Neuronal stem cell (in vitro differentiated cells): ENCODE results near the gene BMPR1A.

Source experiments
- DNase-seq: peaks from one replicate; pipeline ENCODE4 v3.0.0-alpha.2; 2013; ENCODE audit warnings: low spot score
- H2AFZ ChIP-seq: one replicate; pipeline ENCODE4 v1.6.1; 2013; ENCODE audit warnings: mild to moderate bottlenecking, low read length, inconsistent platforms
- H2AK5ac ChIP-seq: 2 replicates; pipeline ENCODE4 v1.6.1; 2013; ENCODE audit warnings: low read depth, mild to moderate bottlenecking, inconsistent platforms, low read length, moderate library complexity, mixed read lengths
- H2BK120ac ChIP-seq: 2 replicates; pipeline ENCODE4 v1.6.1; 2013; ENCODE audit warnings: low read depth, mild to moderate bottlenecking, inconsistent platforms, low read length, moderate library complexity, mixed read lengths
- H2BK12ac ChIP-seq: one replicate; pipeline ENCODE4 v1.6.1; 2013; ENCODE audit warnings: low read length, inconsistent platforms
- H2BK15ac ChIP-seq: 2 replicates; pipeline ENCODE4 v1.6.1; 2013; ENCODE audit warnings: mild to moderate bottlenecking, low read length, inconsistent platforms, mixed read lengths
- H2BK5ac ChIP-seq: one replicate; pipeline ENCODE4 v1.6.1; 2013; ENCODE audit warnings: inconsistent platforms, mild to moderate bottlenecking, low read length, moderate library complexity
- H3K14ac ChIP-seq: one replicate; pipeline ENCODE4 v1.6.1; 2013; ENCODE audit warnings: low read length, inconsistent platforms
- H3K18ac ChIP-seq: 2 replicates; pipeline ENCODE4 v1.6.1; 2013; ENCODE audit warnings: low read length, inconsistent platforms
- H3K23ac ChIP-seq: 2 replicates; pipeline ENCODE4 v1.6.1; 2013; ENCODE audit warnings: low read depth, mild to moderate bottlenecking, mixed read lengths, low read length, inconsistent platforms; ENCODE audit not compliant: poor library complexity
- H3K27ac ChIP-seq: replicated peaks from 3 replicates; pipeline ENCODE4 v1.5.1; 2013; ENCODE audit warnings: low read length, inconsistent platforms
- H3K27me3 ChIP-seq, 3 experiments: 2 replicates each; pipeline ENCODE4 v1.6.1; 2013; ENCODE audit warnings: low read length in 3 of 3, mild to moderate bottlenecking in 2 of 3, inconsistent platforms in 1 of 3, low read depth in 1 of 3, mixed read lengths in 1 of 3, moderate library complexity in 1 of 3; ENCODE audit not compliant: control insufficient read depth in 3 of 3, insufficient read depth in 3 of 3
- H3K36me3 ChIP-seq, 2 donors: replicated peaks in 1 of 2; 2 replicates each; pipeline ENCODE4 v1.6.1; 2013; ENCODE audit warnings: low read length in 2 of 2; ENCODE audit not compliant: control insufficient read depth in 2 of 2, insufficient read depth in 2 of 2
- H3K4ac ChIP-seq: 2 replicates; pipeline ENCODE4 v1.6.1; 2013; ENCODE audit warnings: inconsistent platforms, mild to moderate bottlenecking, low read length, moderate library complexity
- H3K4me1 ChIP-seq, 2 donors: 1 replicate in 1 of 2; 2 replicates in 1 of 2; pipeline ENCODE4 v1.6.1; 2013; ENCODE audit warnings: low read length in 2 of 2, low read depth in 1 of 2; ENCODE audit not compliant: control insufficient read depth in 2 of 2, insufficient read depth in 1 of 2
- H3K4me2 ChIP-seq: one replicate; pipeline ENCODE4 v1.6.1; 2013; ENCODE audit warnings: mild to moderate bottlenecking, low read length, inconsistent platforms; ENCODE audit not compliant: insufficient read depth, poor library complexity, severe bottlenecking
- H3K4me3 ChIP-seq, 2 donors: 2 replicates each; pipeline ENCODE4 v1.5.1; 2013; ENCODE audit warnings: low read length in 2 of 2, mild to moderate bottlenecking in 2 of 2, inconsistent platforms in 1 of 2, moderate library complexity in 1 of 2
- H3K79me1 ChIP-seq: one replicate; pipeline ENCODE4 v1.6.1; 2013; ENCODE audit warnings: low read depth, mild to moderate bottlenecking, inconsistent platforms, low read length, moderate library complexity
- H3K9ac ChIP-seq: one replicate; pipeline ENCODE4 v1.6.1; 2013; ENCODE audit warnings: mild to moderate bottlenecking, low read depth, low read length, inconsistent platforms; ENCODE audit not compliant: poor library complexity
- H3K9me3 ChIP-seq, 2 donors: replicated peaks in 1 of 2; 2 replicates each; pipeline versions ENCODE3 to v1.6.1; 2013; ENCODE audit warnings: low read length in 2 of 2, mild to moderate bottlenecking in 2 of 2, inconsistent platforms in 1 of 2, low read depth in 1 of 2, mixed read lengths in 1 of 2, moderate library complexity in 1 of 2; ENCODE audit not compliant: control insufficient read depth in 2 of 2, insufficient read depth in 1 of 2
- H4K8ac ChIP-seq: one replicate; pipeline ENCODE4 v1.6.1; 2013; ENCODE audit warnings: low read depth, mild to moderate bottlenecking, inconsistent platforms, low read length, moderate library complexity
- H4K91ac ChIP-seq: one replicate; pipeline ENCODE4 v1.6.1; 2013; ENCODE audit warnings: low read length, low read depth, mild to moderate bottlenecking, inconsistent platforms; ENCODE audit not compliant: poor library complexity
- WGBS, 2 donors: extraction: QIAGEN DNeasy Blood & Tissue Kit; methylation state at CpG; one replicate each; pipeline ENCODE4 v1.1.7; 2013; ENCODE audit warnings: missing lambda C conversion rate in 2 of 2, mixed read lengths in 1 of 2; ENCODE audit not compliant: insufficient read length in 2 of 2, insufficient replicate concordance in 1 of 2; ENCODE audit errors: extremely low coverage in 2 of 2; 5-methylcytosine and 5-hydroxymethylcytosine counted together

The BMPR1A gene

GRCh38 chr10:86769991-86770390 is 13.6 kb downstream of the BMPR1A start:
- H2AFZ ChIP-seq, result no peak overlapping the region
- no peaks in the 10 kb centered on the region for H3K27me3 ChIP-seq
- no peak overlapping the region for H3K4ac ChIP-seq
- no peak overlapping the region for H4K91ac ChIP-seq
- H4K8ac ChIP-seq, result no peak overlapping the region
- no peaks in the 10 kb centered on the region for H3K36me3 ChIP-seq
- DNase-seq, result no peak
- no peak overlapping the region for H2AK5ac ChIP-seq
- peaks cover 7 to 16% of the 10 kb centered on the region in 2 donors for H3K4me1 ChIP-seq
- H2BK120ac ChIP-seq, result no peak overlapping the region
- no peak overlapping the region for H3K14ac ChIP-seq
- no peak overlapping the region for H2BK12ac ChIP-seq
- no peak overlapping the region for H3K4me3 ChIP-seq
- no peak overlapping the region for H3K4me2 ChIP-seq
- peaks cover 0 to 3% of the 10 kb centered on the region in 2 donors for H3K9me3 ChIP-seq
- no peak overlapping the region for H3K18ac ChIP-seq
- H2BK5ac ChIP-seq, result no peak overlapping the region
- H3K23ac ChIP-seq, result no peak overlapping the region
- H3K27ac ChIP-seq, result peak overlapping the region; percentile 11
- peaks cover 1% of the 10 kb centered on the region for H3K79me1 ChIP-seq
- H2BK15ac ChIP-seq, result no peak overlapping the region
- H3K9ac ChIP-seq, result no peak overlapping the region
- no CpG with 5 or more reads among the region's 10 CpGs for WGBS, 2 donors

- Histone ChIP-seq H3K23ac (no peak overlapping the region), H4K91ac (no peak overlapping the region), H2BK15ac (no peak overlapping the region), H3K18ac (no peak overlapping the region), H4K8ac (no peak overlapping the region), H3K4me3 (no peak overlapping the region), H3K27ac (peak overlapping the region; percentile 11), H3K4me1 (peaks cover 11 to 19% of the 10 kb centered on the region in 2 donors), H3K36me3 (no peaks in the 10 kb centered on the region), H3K4me2 (no peak overlapping the region), H3K9me3 (peaks cover 0 to 3% of the 10 kb centered on the region in 2 donors), H2AFZ (no peak overlapping the region), H3K9ac (no peak overlapping the region), H3K27me3 (no peaks in the 10 kb centered on the region), H2BK120ac (no peak overlapping the region), H3K79me1 (peaks cover 1% of the 10 kb centered on the region), H3K4ac (no peak overlapping the region), H3K14ac (no peak overlapping the region), H2BK5ac (no peak overlapping the region), H2BK12ac (no peak overlapping the region), H2AK5ac (no peak overlapping the region)
- WGBS, 2 donors, result no CpG with 5 or more reads among the region's 2 CpGs
- DNase-seq, result no peak
Measured at GRCh38 chr10:86770412-86770960, 14.1 kb downstream of the BMPR1A start.

DNA sequence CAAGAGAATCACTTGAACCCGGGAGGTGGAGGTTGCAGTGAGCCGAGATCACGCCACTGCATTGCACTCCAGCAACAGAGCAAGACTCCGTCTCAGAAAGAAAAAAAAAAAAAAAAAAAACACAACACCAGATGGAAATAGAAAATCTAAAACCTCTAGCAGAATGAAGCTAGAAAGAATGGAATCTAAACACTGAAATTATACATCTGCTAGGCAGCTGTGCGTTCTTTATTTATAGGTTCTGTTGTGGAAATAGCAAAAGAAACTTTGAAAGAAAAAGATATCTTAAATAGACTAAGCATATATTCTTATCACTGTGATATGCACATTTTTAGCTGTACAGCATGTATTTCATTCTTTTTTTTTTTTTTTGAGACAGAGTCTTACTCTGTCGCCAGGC is 17.1 kb downstream of the BMPR1A start:
- Histone ChIP-seq H2AK5ac (no peak overlapping the region), H2BK5ac (no peak overlapping the region), H3K18ac (no peak overlapping the region), H4K91ac (no peak overlapping the region), H3K4me3 (no peak overlapping the region), H2BK15ac (no peak overlapping the region), H3K9me3 (peaks cover 0 to 5% of the 10 kb centered on the region in 2 donors), H3K27me3 (no peaks in the 10 kb centered on the region), H4K8ac (no peak overlapping the region), H2BK120ac (no peak overlapping the region), H3K9ac (no peak overlapping the region), H3K23ac (no peak overlapping the region), H3K36me3 (peaks cover 0 to 9% of the 10 kb centered on the region in 2 donors), H3K14ac (no peak overlapping the region), H2BK12ac (no peak overlapping the region), H3K4ac (no peak overlapping the region), H3K4me1 (peaks cover 12 to 18% of the 10 kb centered on the region in 2 donors), H3K4me2 (no peak overlapping the region), H3K27ac (no peak overlapping the region), H3K79me1 (peaks cover 1% of the 10 kb centered on the region), H2AFZ (no peak overlapping the region)
- DNase-seq, result no peak
- WGBS, 2 donors, result no CpG with 5 or more reads among the region's 6 CpGs

DNA sequence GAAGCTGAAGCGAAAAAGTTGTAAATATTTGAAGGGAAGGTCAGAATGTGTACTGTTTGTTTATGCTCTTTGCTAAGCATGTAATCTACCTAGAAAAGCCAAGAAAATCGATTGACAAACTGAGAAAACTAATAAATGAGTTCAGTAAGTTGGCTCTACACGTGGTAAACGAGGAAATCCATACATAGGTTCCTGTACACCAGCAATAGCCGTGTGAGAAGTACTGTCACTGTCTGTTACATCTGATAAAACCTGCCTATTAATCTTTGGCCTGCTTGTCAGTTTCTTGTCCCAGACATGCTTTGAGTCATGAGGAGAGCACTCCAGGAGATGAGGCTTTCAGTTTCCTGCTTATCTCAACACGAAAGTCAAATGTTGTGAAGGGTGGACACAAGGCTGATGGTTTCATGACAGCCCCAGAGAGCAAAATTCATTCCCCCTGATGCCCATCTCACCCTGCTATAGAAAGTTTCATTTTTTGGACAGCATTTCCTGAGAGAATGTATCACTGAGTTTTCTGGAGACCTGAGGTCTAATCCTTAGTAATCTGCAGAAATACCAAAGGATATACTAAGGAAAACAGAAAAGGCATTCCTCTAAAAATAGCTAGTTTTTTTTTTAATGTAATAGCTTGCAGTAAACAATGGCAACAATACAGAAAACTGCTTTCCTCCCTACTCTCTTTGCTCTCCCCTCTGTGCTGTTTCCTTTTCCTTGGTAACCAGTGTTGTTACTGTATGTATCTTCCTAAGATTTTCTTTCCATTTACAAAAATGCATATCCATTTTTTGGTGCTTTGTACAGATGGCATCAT is 18.8 kb downstream of the BMPR1A start:
- DNase-seq, result no peak
- H3K27ac ChIP-seq, result no peak overlapping the region

More for the DNA sequence above, 18.8 kb downstream of the BMPR1A start:
- no peak overlapping the region for H2BK15ac ChIP-seq
- no CpG with 5 or more reads among the region's 6 CpGs for WGBS, 2 donors
- peaks cover 1% of the 10 kb centered on the region for H3K79me1 ChIP-seq
- H2BK12ac ChIP-seq, result no peak overlapping the region
- peaks cover 0 to 22% of the 10 kb centered on the region in 2 donors for H3K36me3 ChIP-seq
- H3K14ac ChIP-seq, result no peak overlapping the region
- H3K4me1 ChIP-seq, result peaks cover 11 to 12% of the 10 kb centered on the region in 2 donors
- H2AK5ac ChIP-seq, result no peak overlapping the region
- H3K18ac ChIP-seq, result no peak overlapping the region
- no peak overlapping the region for H3K4me2 ChIP-seq
- H3K9me3 ChIP-seq, result peaks cover 2 to 16% of the 10 kb centered on the region in 2 donors
- no peak overlapping the region for H3K4me3 ChIP-seq
- H2AFZ ChIP-seq, result no peak overlapping the region
- no peak overlapping the region for H3K9ac ChIP-seq
- no peaks in the 10 kb centered on the region for H3K27me3 ChIP-seq
- H3K4ac ChIP-seq, result no peak overlapping the region
- H2BK5ac ChIP-seq, result no peak overlapping the region
- H4K91ac ChIP-seq, result no peak overlapping the region
- no peak overlapping the region for H2BK120ac ChIP-seq
- no peak overlapping the region for H4K8ac ChIP-seq
- no peak overlapping the region for H3K23ac ChIP-seq
